Erythroblast (primary cell): ENCODE data around the gene ANKRD13B.

Source experiments
- GATA1 ChIP-seq: IDR thresholded peaks from 2 replicates; pipeline ENCODE4 v1.6.1; 2011; ENCODE audit warnings: low read depth, mild to moderate bottlenecking, control low read depth, low read length, moderate library complexity
- POLR2A ChIP-seq: IDR thresholded peaks from 2 replicates; pipeline ENCODE4 v1.6.1; 2011; ENCODE audit warnings: mild to moderate bottlenecking, low read length

GRCh38 chr17:29648005-29648404 lies 55.1 kb downstream of the ANKRD13B start:
- TF ChIP-seq POLR2A (no peak), GATA1 (no peak)
